SK-N-DZ (cell line): ENCODE data around the gene KCNJ5. TPM values are rescaled to one million over a fixed set of nuclear protein-coding genes. Genes with fewer than 3 reads are reported as not detected.

Experiments
- DNase-seq: peaks from one replicate; pipeline ENCODE4 v3.0.0-alpha.2; 2015; ENCODE audit warnings: low spot score
- polyA plus RNA-seq, 2 experiments: library from polyadenylated mRNA; depleted of rRNA; stranded (reverse); fragments of >200 nt; gene quantifications; 2 replicates each; pipeline ENCODE4 v1.2.3, GENCODE V29; 2014

KCNJ5 gene
- not detected in 2 replicates for polyA plus RNA-seq (2014; cell fraction: cytosol; rRNA removed)
- not detected in 2 replicates for polyA plus RNA-seq (2014; cell fraction: nucleus; rRNA removed)

- no peak for DNase-seq
Observed at GRCh38 chr11:128890543-128891368, at the start of gene KCNJ5. KCNJ5 (plus strand) TSS chr11:128891356; CDS start chr11:128911274, 19,918 bp downstream.

GRCh38 chr11:128841461-128842072 lies 49.6 kb upstream of the KCNJ5 start:
- DNase-seq = no peak

DNA sequence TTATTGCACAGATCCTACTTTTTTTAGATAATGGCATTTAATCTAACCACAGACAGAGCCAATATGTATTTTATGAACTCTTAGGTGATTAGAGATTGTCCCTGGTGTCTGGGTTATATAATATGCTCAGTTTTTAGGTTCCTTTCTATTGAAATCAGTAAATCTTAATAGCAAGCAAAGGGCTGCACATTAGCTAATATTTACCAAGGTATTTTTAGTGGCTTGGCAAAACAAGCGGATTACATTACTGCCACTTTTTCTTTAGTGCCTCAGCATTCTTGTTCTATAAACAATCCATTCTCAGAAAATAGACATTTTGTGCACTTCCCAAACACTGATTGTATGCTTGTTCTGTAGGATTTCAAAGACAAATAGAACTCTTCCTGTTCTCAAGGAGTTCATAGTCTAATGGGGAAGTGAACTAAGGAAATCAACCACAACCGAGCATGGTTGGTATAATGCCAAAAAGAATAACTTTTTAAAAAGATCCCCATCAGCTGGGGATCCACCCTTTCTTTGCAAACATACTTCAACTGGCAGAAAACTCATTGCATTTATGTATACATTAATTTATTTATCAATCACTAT lies 47.9 kb upstream of the KCNJ5 start:
- DNase-seq = no peak

- no peak for DNase-seq
Observed at GRCh38 chr11:128845334-128845780, 45.8 kb upstream of the KCNJ5 start.

DNA sequence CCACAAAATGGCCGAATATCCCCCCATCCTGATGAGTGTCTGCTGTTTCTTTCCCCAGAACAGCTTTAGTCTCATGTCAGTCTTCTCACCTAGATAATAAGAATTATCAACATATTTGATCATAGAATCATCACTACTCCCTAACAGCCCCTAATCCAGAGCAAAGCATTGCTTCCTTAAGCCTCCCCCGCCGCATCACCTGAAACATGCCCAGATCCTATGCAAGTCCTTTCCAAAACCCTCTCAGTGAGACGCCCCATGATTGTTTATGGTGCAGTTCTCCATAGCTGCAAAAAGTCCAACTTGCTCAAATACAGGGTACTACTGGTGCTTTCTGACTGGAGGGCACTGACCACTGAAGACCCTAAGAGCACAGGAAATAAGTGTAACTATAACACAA lies 44.2 kb upstream of the KCNJ5 start:
- no peak for DNase-seq

GRCh38 chr11:128848815-128849455 lies 42.2 kb upstream of the KCNJ5 start:
- no peak for DNase-seq

GRCh38 chr11:128852327-128853023 lies 38.7 kb upstream of the KCNJ5 start:
- no peak for DNase-seq

- DNase-seq = no peak
Observed at GRCh38 chr11:128853559-128853958, 37.6 kb upstream of the KCNJ5 start.

- no peak for DNase-seq
Observed at GRCh38 chr11:128854841-128855240, 36.3 kb upstream of the KCNJ5 start.

GRCh38 chr11:128856241-128856640 lies 34.9 kb upstream of the KCNJ5 start:
- DNase-seq = no peak

- no peak for DNase-seq
Observed at GRCh38 chr11:128857341-128857740, 33.8 kb upstream of the KCNJ5 start.

DNA sequence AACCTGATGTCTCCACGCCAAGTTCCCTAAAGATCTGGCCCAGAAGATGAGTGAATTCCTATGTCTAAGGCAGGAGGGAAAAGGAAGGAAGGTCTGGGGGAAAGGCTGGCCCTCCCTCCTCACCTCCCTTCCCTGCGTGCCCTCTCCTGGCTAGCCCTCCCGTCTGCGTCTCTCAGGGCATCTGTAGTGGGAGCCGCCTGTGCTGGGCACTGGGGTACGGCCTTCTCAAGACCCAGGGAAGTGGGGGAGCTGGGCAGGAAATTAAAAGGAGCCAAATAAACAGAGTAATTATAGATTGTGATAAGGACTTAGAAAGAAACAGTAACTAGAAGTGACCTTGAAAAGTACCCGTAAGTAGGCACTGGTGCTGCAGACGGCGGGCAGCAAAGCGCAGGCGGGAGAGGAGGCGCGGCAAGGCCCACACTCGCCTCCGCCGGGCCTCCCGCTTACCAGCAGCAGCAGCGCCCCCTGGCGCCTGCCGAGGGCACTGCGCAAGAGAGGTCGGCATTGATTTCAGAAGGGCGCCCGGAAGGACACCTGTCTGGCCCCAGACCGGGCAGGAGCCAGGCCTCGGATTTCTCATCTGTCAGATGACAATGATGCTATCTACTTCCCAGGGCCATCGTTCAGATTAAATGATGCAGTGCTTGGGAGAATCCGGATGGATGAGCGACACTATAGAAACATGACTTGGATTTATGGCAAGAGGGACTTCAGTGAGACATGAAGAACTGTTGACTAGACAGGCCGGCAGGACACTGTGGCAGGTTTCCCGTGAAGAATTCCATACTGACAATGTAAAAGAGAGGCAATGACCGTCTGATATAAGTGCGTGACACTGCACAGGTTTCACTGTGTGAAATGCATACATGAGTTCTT lies 31.4 kb upstream of the KCNJ5 start:
- peak; percentile 20 for DNase-seq

- no peak for DNase-seq
Observed at GRCh38 chr11:128860571-128861361, 30.4 kb upstream of the KCNJ5 start.

- DNase-seq = no peak
Observed at GRCh38 chr11:128862406-128862805, 28.8 kb upstream of the KCNJ5 start.

DNA sequence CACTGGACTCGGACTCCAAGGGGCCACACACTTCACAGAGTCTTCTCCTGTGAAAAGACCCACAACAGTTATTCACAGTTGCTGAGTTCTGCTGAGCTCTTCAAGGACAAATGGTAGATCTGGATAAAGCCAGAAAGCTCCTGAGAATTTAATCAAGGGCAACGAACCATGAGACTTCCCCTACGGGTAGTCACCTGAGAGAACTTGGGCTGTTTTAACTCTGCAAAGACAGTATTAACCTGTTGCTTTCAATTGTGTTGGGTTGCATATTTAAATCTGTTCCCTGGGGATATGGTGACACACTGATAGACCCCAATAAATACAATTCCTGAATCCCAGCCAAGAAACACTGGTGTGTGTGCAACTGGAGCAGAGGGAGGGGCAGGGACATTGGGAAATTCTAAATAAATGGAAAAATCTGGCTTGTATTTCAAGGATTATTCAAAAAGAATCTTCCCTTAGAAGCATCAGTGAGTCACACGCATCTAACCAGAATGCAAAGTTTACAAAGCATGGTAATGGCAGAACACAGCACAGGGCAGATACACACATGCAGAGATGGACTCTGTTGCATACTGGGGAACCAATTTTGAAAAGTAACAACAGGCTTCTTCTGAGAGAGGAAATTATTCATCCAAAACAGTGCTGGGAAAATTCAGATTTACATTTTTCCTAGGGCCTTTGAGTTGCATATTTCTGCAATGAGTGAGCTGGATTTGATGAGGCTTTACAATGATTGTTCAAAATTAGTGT lies 28.1 kb upstream of the KCNJ5 start:
- DNase-seq = no peak

- no peak for DNase-seq
Observed at GRCh38 chr11:128865490-128865889, 25.7 kb upstream of the KCNJ5 start.

- DNase-seq = no peak
Observed at GRCh38 chr11:128867277-128867676, 23.9 kb upstream of the KCNJ5 start, which contains the start of gene KCNJ1. KCNJ1 (minus strand) TSS chr11:128867296; CDS start chr11:128840243, 27,053 bp downstream.

GRCh38 chr11:128868841-128869671 lies 22.1 kb upstream of the KCNJ5 start:
- DNase-seq = no peak
